Fibroblast of skin of left quadriceps (primary cell): ENCODE results near the gene MPI.
A peak's percentile ranks its signal among the peaks of the same experiment; 100 is the strongest.

Experiments
- DNase-seq, 2 experiments: peaks; one replicate each; pipeline ENCODE4 v3.0.0-alpha.2; 2013; ENCODE audit warnings: low read depth in 2 of 2

Gene MPI

GRCh38 chr15:74889883-74890664 is at the start of gene MPI:
MPI (plus strand) TSS chr15:74890042; CDS start chr15:74890074, 32 bp downstream.
- DNase-seq, result peak; percentile 44 to 47

- no peak for DNase-seq
Measured at GRCh38 chr15:74840851-74841775, 48.7 kb upstream of the MPI start.

- DNase-seq, result no peak
Measured at GRCh38 chr15:74841891-74842373, 47.9 kb upstream of the MPI start.

- peak; percentile 65 for DNase-seq
Measured at GRCh38 chr15:74842581-74843444, 47.0 kb upstream of the MPI start, which contains the start of gene ULK3. ULK3 (minus strand) TSS chr15:74843156; CDS start chr15:74843105, 51 bp downstream.

GRCh38 chr15:74843445-74843828 is 46.4 kb upstream of the MPI start:
- DNase-seq, result no peak

GRCh38 chr15:74843891-74844299 is 45.9 kb upstream of the MPI start:
- no peak for DNase-seq

GRCh38 chr15:74844319-74845207 is 45.3 kb upstream of the MPI start:
- no peak for DNase-seq

GRCh38 chr15:74845208-74845568 is 44.7 kb upstream of the MPI start:
- DNase-seq, result no peak

GRCh38 chr15:74845581-74845980 is 44.3 kb upstream of the MPI start:
- no peak for DNase-seq

GRCh38 chr15:74847432-74847831 is 42.4 kb upstream of the MPI start:
- DNase-seq, result no peak

- no peak for DNase-seq
Measured at GRCh38 chr15:74850393-74850792, 39.4 kb upstream of the MPI start.

GRCh38 chr15:74851960-74852359 is 37.9 kb upstream of the MPI start:
- no peak for DNase-seq

GRCh38 chr15:74854453-74855022 is 35.3 kb upstream of the MPI start:
- no peak for DNase-seq

GRCh38 chr15:74855857-74856256 is 34.0 kb upstream of the MPI start:
- DNase-seq, result no peak

GRCh38 chr15:74856537-74856936 is 33.3 kb upstream of the MPI start:
- no peak for DNase-seq

GRCh38 chr15:74857082-74857655 is 32.7 kb upstream of the MPI start:
- DNase-seq, result no peak

GRCh38 chr15:74857671-74858368 is 32.0 kb upstream of the MPI start:
- DNase-seq, result no peak

GRCh38 chr15:74858369-74858740 is 31.5 kb upstream of the MPI start:
- no peak for DNase-seq
